ENCODE results near the gene ZNF48.

DNA sequence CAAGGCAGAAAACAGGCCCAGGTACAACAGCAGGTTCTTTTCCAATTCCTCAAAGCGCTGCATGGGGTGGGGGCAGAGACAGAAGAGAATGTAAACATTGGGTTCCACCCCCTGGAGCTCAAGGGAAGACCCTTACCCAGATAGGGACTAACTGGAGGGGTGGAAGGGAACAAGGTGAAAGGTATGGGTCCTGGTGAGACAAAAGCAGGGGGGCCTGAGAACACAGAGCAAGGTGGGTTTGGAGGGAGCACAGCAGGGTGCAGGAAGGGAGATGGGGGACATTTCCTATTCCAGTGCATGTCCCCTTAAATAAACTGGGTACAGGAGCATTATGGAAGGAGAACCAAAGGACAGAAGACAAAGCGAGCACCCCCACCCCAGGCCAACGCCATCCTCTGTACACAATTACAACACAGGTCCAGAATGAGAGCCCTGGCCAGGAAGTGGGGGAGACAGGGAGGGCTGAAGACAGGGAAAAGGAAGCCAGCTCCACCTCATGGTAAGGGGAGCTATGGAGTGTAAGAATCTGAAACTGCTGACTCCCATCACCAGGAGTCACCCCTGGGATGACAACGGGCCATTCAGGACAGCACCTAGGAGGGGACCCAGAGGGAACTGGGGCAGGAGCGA, 38.0 kb upstream of the ZNF48 start:
- TF ChIP-seq CTCF (IDR thresholded peaks at IDR 0.05) (no peak), EP300 (IDR thresholded peaks at IDR 0.05; ENCODE audit: low read depth) (no peak), POLR2AphosphoS5 (IDR thresholded peaks at IDR 0.05) (no peak), POLR2A (IDR thresholded peaks at IDR 0.05) (no peak)

All from transverse colon (tissue), 4 donors.